GM12872 (cell line): ENCODE data around the gene CADM1.

Experiments
- TF ChIP-seq, protein P1 (sequence below): IDR thresholded peaks from 3 replicates; pipeline ENCODE4 v1.5.1; 2011; ENCODE audit warnings: low read depth, mild to moderate bottlenecking, low read length, moderate library complexity; ENCODE audit not compliant: insufficient read depth

Gene CADM1

DNA sequence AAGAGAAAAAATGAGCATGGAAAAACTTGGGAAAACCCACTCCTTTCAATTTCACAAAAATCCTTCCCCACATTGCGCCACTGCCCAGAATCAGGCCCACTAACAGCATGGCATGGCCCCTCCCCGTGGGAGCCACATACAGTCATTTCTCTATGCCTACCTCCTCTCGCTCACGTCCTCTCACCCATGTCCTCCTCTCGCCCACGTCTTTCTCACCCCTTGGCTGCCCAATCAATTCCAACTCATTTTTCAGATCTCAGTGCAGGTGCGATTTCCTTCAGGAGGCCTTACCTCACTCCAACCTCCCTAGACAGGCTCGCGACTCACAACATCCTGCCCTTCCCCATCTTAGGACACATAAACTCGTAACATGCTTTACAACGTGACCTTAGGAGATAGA is 229.2 kb downstream of the CADM1 start:
- TF ChIP-seq, protein P1, sequence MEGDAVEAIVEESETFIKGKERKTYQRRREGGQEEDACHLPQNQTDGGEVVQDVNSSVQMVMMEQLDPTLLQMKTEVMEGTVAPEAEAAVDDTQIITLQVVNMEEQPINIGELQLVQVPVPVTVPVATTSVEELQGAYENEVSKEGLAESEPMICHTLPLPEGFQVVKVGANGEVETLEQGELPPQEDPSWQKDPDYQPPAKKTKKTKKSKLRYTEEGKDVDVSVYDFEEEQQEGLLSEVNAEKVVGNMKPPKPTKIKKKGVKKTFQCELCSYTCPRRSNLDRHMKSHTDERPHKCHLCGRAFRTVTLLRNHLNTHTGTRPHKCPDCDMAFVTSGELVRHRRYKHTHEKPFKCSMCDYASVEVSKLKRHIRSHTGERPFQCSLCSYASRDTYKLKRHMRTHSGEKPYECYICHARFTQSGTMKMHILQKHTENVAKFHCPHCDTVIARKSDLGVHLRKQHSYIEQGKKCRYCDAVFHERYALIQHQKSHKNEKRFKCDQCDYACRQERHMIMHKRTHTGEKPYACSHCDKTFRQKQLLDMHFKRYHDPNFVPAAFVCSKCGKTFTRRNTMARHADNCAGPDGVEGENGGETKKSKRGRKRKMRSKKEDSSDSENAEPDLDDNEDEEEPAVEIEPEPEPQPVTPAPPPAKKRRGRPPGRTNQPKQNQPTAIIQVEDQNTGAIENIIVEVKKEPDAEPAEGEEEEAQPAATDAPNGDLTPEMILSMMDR: no peak

DNA sequence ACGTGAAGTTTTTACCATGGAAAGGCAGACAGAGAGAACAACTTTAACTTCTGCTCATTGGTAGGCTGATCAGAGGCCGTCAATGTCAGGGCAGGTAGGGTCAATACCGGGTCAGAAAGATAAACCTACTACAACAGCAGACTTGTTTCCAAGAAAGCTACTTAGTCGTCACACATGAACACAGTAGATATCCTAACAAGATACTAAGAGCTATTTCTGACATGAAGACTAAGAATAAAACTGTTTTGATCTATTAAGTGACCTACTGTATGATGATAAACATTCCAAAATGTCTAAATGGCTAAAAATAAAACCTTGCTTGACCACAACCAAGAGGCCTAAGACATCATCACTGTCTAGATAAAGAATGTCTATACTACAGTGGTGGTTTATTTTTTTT is 231.3 kb downstream of the CADM1 start:
- TF ChIP-seq, protein P1: no peak

DNA sequence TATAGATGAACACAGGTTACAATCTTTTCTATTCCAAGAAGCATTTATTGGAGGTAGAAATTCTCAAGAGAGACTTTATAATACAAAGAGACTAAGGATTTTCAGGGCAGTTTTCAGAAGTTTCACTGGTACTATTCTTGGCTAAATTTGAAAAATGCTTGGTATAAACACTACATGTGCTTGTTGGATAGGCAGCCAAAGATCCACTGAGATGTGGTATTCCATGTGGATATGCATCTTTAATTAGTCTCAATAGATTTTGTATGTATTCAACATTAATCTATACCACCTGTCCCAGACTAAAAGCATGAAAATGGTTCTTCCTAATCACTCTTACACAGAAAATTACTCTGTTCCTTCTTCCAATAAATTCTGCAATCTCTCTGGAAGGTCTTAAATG is 232.6 kb downstream of the CADM1 start:
- TF ChIP-seq, protein P1: no peak

DNA sequence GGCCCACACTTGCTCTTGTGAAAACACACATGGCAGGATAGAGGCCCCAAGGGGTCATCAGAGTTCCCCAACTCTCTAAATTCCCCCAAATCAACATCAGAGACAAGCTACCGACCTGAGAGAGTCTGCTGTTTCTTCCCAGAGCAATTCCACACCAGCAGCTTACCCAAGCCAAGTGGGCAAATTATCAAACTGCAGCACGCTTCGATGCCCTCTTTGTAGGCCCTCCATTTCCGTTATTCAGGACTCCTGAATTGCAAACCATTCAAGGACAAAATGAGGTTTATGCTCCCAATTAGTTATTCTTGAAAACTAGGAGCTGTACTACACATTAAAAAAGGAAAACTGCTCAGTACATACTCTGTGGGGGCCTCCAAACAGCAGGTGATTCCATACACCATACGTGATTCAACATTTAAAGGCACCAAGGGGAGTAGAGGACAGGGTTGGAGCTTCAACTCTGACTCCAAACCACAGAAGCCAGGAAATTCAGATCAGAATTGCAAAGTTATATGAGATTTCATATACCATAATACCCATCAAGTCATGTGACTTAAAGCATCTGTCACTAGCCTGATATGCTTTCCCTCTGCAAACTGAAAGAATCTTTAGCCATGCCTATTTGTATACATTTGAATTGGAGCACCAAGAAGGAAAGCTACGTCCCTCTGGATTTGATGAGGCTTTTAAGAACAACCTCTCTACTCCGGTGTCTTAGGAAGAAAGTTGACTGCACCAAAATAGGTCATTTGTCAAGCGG is 234.8 kb downstream of the CADM1 start:
- TF ChIP-seq, protein P1: no peak

DNA sequence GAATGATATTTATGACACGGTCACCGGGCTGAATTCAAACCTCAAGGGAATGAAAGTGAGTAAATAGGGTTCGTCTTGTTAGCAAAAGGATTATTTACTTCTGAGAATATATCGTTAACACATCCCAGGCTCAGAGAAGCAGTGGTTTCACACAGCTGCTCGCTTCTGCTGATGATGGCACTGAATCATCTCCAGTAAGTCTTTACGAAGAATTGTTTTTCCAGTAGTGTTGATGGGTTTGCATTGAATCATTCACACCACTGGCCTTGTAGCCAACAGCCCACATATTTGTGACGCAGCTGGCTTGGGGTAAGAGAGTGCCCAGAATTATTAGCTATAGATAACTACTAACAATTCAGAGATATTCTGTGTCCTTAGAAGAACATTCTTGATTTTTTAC is 236.3 kb downstream of the CADM1 start:
- TF ChIP-seq, protein P1: no peak

DNA sequence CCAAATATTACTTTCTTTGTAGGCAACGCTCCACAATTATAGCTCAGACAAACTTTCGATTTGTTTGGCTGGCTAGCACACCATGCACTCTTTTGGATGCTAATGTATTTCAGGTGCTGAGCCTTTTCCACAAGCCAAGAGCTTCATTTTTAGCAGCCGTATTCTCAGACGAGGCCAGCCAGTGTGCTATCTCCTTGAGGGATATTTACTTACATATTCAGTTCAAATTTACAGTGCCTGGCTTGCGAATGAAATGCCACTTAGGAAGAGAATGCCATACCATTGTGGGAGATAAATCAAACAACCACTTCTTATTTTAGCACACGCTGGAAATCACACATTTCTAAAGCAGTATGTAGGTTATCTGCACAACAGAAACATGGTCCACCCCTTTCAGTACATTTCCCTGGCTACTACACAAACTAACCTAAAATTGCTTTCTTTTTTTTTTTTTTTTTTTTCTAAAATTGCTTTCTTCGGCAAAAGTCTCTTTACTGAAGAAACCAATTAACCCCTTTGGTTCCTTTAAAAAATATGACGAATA is 236.9 kb downstream of the CADM1 start:
- TF ChIP-seq, protein P1: no peak

DNA sequence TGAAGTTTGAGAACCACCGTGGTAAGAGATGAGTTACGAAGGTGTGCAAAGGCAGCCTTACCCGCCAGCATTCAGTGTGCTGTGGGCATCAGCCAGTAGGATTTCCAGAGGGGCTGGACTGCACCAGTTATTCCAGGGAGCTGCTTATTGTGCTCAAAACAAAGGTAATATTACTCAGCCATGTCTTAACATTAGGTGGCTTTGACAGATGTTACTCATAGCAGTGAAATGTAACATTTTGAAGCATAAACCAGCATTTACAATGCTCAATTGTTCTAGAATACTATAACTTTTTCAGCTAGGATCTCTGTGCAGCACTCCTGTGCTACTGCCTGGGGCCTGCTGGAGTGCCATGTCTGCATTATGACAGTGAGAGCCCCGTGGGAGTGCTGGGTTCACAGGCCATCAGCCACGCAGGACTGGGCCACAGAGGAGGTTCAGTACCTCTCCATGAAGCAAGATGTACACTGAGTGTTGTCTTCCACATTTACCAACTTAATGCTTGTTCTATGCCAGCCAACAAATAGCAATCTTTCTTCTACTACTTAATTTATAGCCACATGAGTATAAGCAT is 238.1 kb downstream of the CADM1 start:
- TF ChIP-seq, protein P1: no peak
